Heart right ventricle (tissue), 16 donors: ENCODE results near the gene CBFA2T3. TPM values are rescaled to one million over a fixed set of nuclear protein-coding genes. Genes with fewer than 3 reads are reported as not detected.
A peak's percentile ranks its signal among the peaks of the same experiment; 100 is the strongest.

Source experiments
- ATAC-seq, 8 donors: fragments of 200-7000 bp; cut with Tn5 transposase; one replicate each; pipeline ENCODE4 v1.9.1; 2020; ENCODE audit warnings: mild to moderate bottlenecking in 8 of 8, moderate library complexity in 8 of 8, moderate number of reproducible peaks in 1 of 8
- DNase-seq, 2 donors: peaks; one replicate each; pipeline ENCODE4 v3.0.0-alpha.2; 2020
- H3K27ac ChIP-seq, 10 donors: fragments of 200-600 bp; sonication (generic) in 2 of 10; one replicate each; pipeline versions ENCODE4 v1.5.0 to v1.8.0; 2020 to 2022; ENCODE audit warnings: mild to moderate bottlenecking in 3 of 10
- H3K27me3 ChIP-seq, 7 donors: fragments of 200-600 bp; one replicate each; pipeline ENCODE4 v1.8.0; 2021 to 2022; ENCODE audit warnings: mild to moderate bottlenecking in 2 of 7
- H3K36me3 ChIP-seq, 9 donors: fragments of 200-600 bp; sonication (generic) in 1 of 9; one replicate each; pipeline versions ENCODE4 v1.5.0 to v1.8.0; 2020 to 2022; ENCODE audit warnings: mild to moderate bottlenecking in 2 of 9
- H3K4me1 ChIP-seq, 9 donors: fragments of 200-600 bp; sonication (generic) in 1 of 9; one replicate each; pipeline versions ENCODE4 v1.5.0 to v1.8.0; 2020 to 2022; ENCODE audit warnings: mild to moderate bottlenecking in 4 of 9
- H3K4me3 ChIP-seq, 10 donors: fragments of 200-600 bp; sonication (generic) in 2 of 10; one replicate each; pipeline versions ENCODE4 v1.5.0 to v1.8.0; 2020 to 2022; ENCODE audit warnings: mild to moderate bottlenecking in 7 of 10, moderate library complexity in 2 of 10
- H3K9me3 ChIP-seq, 11 donors: fragments of 200-600 bp in 10 of 11; sonication (generic) in 2 of 11; one replicate each; pipeline versions ENCODE4 v1.5.0 to v1.8.0; 2013 to 2022; ENCODE audit warnings: mild to moderate bottlenecking in 2 of 11, control low read depth in 1 of 11, moderate library complexity in 1 of 11
- WGBS, 2 donors: extraction: QIAGEN DNeasy Blood & Tissue Kit; methylation state at CpG; one replicate each; pipeline ENCODE4 v1.1.7; 2013; ENCODE audit warnings: inconsistent platforms in 1 of 2; 5-methylcytosine and 5-hydroxymethylcytosine counted together
- intact Hi-C, 10 donors: fragments of 100-400 bp; cut with DNase I; formaldehyde crosslinking; loops; one replicate each; pipeline versions ENCODE4 v1.11.1 to v1.14.2; 2022
- polyA plus RNA-seq, 2 donors: library from polyadenylated mRNA; stranded (reverse); fragments of 200-250 nt; gene quantifications; one replicate each; pipeline ENCODE4 v1.2.3, GENCODE V29; 2013
- total RNA-seq, 10 donors: library from RNA; stranded (reverse); fragmentation: NEBNext Ultra II Directional in 3 of 10; extraction: Animal tissue kit (Norgen Biotek cat#: 25700) in 3 of 10; gene quantifications; one replicate each; pipeline versions ENCODE4 v1.2.1 to v1.2.4, GENCODE V29; 2021 to 2023
- TF ChIP-seq, protein P1 (sequence below), 9 donors: fragments of 200-600 bp; sonication (generic) in 2 of 9; IDR thresholded peaks; one replicate each; pipeline versions ENCODE4 v1.5.0 to v1.8.0; 2021 to 2022; ENCODE audit warnings: antibody characterized with exemption in 9 of 9, mild to moderate bottlenecking in 5 of 9, moderate library complexity in 1 of 9
- donor health status: Arrhythmogenic right ventricular cardiomyopathy.
- donor health status: ischemic (EF 13 %, LVEDD 7.1; RV severe dilation, severe dysfunction).
- donor health status: healthy with polysubstance abuse.
- donor health status: DM: no; HTN: yes; CAD: no.
- donor health status: DM: no; HTN: no; CAD: no.
- donor health status: ischemic (EF 25% LVEDD 6.9; RV normal size, moderate dysfunction).
- donor health status: ischemic (EF 25% LVEDD 5.7; RV mildly dilated, moderate dysfunction).
- donor health status: healthy.
- donor health status: DM: yes; HTN: yes; CAD: no.
- donor health status: Ischemic cardiomyopathy.
- donor health status: ischemic (EF 35%, LVEDD 5.7; RV mildly dilated, moderate dysfunction).
- donor health status: nonischemic (EF 11% LVEDD 7.7; RV severe dilation, severe dysfunction).
- donor health status: DM: yes; HTN: yes; CAD: no.
- donor health status: PGD.
- donor health status: ischemic (EF 29% LVEDD 5.4; RV normal size, mild dysfunction).
- donor health status: nonischemic (EF 23%, LVEDD 6.1; RV moderate dilation, normal function).

The CBFA2T3 gene
- total and polyA plus RNA-seq, 12 donors = 3.1 to 17.6 (median 6.1) TPM

DNA sequence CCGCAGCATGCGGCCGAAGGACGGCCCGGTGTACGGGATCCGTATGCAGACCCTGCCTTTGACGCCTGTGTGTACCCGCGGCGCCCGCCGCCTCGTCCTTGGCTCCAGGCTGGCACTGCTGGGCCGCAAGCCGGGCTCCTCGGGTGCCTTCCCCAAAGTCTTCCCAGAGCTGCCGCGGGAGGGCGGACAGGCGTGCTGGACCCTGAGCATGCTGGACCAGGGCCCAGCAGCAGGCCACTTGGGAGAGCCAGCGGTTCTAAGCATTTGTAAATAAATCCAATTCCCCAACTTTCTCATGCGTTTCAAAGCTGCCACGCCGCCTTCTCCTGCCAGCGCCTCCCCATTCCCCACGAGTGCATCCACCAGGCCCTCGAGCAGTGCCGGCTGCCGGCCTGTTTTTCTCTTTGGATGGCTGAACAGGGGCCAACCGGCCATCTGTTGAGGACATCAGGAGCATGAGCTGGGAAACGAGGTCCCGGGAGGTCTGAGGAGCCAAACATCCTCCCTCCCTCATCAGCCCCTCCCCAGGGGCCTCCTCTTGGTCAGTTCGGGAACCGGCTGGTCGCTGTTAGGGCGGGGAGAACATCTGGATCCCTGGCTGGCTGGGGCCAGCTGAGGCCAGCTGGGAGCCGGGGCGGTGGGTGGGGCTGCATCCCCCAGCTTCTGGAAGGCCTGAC lies 90.0 kb downstream of the CBFA2T3 start:
- TF ChIP-seq, protein P1, sequence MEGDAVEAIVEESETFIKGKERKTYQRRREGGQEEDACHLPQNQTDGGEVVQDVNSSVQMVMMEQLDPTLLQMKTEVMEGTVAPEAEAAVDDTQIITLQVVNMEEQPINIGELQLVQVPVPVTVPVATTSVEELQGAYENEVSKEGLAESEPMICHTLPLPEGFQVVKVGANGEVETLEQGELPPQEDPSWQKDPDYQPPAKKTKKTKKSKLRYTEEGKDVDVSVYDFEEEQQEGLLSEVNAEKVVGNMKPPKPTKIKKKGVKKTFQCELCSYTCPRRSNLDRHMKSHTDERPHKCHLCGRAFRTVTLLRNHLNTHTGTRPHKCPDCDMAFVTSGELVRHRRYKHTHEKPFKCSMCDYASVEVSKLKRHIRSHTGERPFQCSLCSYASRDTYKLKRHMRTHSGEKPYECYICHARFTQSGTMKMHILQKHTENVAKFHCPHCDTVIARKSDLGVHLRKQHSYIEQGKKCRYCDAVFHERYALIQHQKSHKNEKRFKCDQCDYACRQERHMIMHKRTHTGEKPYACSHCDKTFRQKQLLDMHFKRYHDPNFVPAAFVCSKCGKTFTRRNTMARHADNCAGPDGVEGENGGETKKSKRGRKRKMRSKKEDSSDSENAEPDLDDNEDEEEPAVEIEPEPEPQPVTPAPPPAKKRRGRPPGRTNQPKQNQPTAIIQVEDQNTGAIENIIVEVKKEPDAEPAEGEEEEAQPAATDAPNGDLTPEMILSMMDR (IDR thresholded peaks at IDR 0.05) = peak in 6 of 9 donors; percentile 14 to 62 (median 40)
- DNase-seq = peak; percentile 90 to 94
- WGBS, 2 donors = 44 to 57% methylated on average over 39 of the region's 39 CpGs
- Histone ChIP-seq H3K27me3 (peaks cover 0 to under 1% (median 0%) of the 10 kb centered on the region in 7 donors), H3K4me1 (peaks cover 19 to 40% (median 27%) of the 10 kb centered on the region in 9 donors), H3K27ac (peak overlapping the region; percentile 63 to 90 (median 82)), H3K9me3 (peaks cover 0 to 4% (median 0%) of the 10 kb centered on the region in 11 donors), H3K4me3 (peak overlapping the region in 2 of 10 donors; percentile 12 to 22), H3K36me3 (peaks cover 0 to 64% (median 22%) of the 10 kb centered on the region in 9 donors)
- intact Hi-C loops = loop anchor here in 6 of 10 donors (1.0 to 5.0 kb wide), 6 partner anchors 22 to 54 kb away; no protein-coding TSS in a partner anchor
- peak; percentile 82 to 94 (median 88) for ATAC-seq

DNA sequence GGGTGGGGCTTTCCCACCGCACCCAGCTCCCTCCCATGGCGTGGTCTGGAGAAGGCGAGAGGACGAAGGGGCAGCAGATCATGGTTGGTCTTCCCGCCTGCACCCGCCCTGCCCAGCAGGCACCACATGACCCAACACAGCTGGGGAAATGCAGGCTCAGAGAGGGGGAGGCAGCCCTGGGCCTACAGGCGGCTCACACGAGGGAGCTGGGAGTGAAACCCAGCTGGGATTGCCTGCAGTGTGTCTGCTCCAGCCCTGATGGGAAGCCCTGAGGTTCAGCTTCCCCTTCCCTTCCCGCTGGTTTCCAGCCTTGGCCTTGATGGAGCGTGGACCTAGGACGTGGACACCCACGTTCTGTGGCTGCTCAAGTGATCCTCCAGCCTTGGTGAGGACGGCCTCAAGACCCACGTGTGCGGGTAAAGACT lies 90.6 kb downstream of the CBFA2T3 start:
- Histone ChIP-seq H3K4me1 (peaks cover 19 to 40% (median 33%) of the 10 kb centered on the region in 9 donors), H3K27ac (peak overlapping the region; percentile 63 to 90 (median 79)), H3K9me3 (peaks cover 0 to 4% (median 0%) of the 10 kb centered on the region in 11 donors), H3K36me3 (peaks cover 0 to 64% (median 22%) of the 10 kb centered on the region in 9 donors), H3K27me3 (peaks cover 0 to 6% (median 0%) of the 10 kb centered on the region in 7 donors), H3K4me3 (peak overlapping the region in 1 of 10 donors; percentile 22)
- intact Hi-C loops = loop anchor here in 4 of 10 donors (2.0 to 5.0 kb wide), 3 partner anchors 36 to 54 kb away; no protein-coding TSS in a partner anchor
- TF ChIP-seq, protein P1 (IDR thresholded peaks at IDR 0.05) = no peak
- no peak for DNase-seq
- ATAC-seq = peak in 7 of 8 donors; percentile 5 to 30 (median 13)
- 68 to 69% methylated on average over 15 of the region's 15 CpGs for WGBS, 2 donors

DNA sequence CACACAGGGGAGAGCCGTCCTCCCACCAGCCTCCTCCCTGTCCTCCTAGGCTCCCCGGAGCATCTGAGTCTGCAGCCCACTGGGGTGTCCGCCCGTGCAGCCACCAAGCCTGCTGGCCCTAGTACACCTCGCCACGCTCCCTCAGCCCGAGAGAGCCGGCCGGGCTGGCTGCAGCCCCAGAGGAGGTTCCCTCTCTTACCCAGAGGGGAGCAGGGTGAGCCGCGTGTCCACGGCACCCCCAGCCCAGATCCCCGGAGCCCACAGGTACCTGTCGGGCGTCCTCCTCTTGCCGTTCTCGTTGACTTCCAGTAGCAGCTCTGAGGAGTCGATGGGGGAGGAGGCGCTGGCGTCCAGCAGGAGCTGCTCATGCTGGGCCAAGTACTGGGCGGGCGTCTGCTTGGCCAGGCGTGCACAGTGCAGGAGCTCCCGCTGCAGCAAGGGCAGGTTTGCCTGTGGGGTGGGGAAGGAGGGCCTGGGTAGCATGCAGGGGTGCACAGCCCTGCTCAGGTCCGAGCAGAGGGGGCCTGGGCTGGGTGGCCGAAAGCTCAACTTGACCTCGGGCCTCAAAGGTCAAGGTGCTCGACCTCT lies 91.2 kb downstream of the CBFA2T3 start:
- Histone ChIP-seq H3K9me3 (peaks cover 0 to 4% (median 0%) of the 10 kb centered on the region in 11 donors), H3K4me1 (peaks cover 19 to 40% (median 33%) of the 10 kb centered on the region in 9 donors), H3K36me3 (peaks cover 0 to 65% (median 22%) of the 10 kb centered on the region in 9 donors), H3K4me3 (no peak overlapping the region), H3K27ac (peak overlapping the region in 9 of 10 donors; percentile 66 to 90 (median 80)), H3K27me3 (peaks cover 0 to 7% (median under 1%) of the 10 kb centered on the region in 7 donors)
- 91 to 93% methylated on average over 28 of the region's 28 CpGs for WGBS, 2 donors
- TF ChIP-seq, protein P1 (IDR thresholded peaks at IDR 0.05) = no peak
- DNase-seq = no peak
- no peak for ATAC-seq
- intact Hi-C loops = loop anchor here in 4 of 10 donors (2.0 to 5.0 kb wide), 3 partner anchors 37 to 55 kb away; no protein-coding TSS in a partner anchor
